ENCODE results near the gene TRIP10. TPM values are rescaled to one million over a fixed set of nuclear protein-coding genes. Genes with fewer than 3 reads are reported as not detected.

The TRIP10 gene
- polyA plus RNA-seq, 1 donor: 61.3 TPM

GRCh38 chr19:6711605-6712004 is 27.9 kb upstream of the TRIP10 start:
- no peak for DNase-seq

DNA sequence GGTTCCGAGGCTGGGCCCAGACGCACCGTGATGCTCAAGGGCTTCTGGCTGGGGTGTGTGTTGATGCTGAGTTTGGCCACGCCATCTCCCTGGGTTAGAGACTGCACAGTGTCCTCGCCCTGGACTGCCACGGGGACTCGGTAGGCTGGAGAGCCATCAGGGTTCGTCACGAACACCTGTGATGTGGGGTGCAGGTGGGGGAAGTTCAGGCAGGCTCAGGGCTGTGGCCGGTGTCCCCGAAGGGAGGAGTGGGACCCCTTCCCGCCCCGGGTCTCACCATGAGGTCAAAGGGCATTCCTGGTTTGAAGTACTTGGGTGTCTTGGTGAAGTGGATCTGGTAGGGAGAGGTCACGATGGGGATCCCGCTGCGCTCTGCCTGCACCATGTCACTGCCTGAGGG is 27.2 kb upstream of the TRIP10 start:
- no peak for DNase-seq

GRCh38 chr19:6712692-6713670 is 26.5 kb upstream of the TRIP10 start:
- DNase-seq: no peak

DNA sequence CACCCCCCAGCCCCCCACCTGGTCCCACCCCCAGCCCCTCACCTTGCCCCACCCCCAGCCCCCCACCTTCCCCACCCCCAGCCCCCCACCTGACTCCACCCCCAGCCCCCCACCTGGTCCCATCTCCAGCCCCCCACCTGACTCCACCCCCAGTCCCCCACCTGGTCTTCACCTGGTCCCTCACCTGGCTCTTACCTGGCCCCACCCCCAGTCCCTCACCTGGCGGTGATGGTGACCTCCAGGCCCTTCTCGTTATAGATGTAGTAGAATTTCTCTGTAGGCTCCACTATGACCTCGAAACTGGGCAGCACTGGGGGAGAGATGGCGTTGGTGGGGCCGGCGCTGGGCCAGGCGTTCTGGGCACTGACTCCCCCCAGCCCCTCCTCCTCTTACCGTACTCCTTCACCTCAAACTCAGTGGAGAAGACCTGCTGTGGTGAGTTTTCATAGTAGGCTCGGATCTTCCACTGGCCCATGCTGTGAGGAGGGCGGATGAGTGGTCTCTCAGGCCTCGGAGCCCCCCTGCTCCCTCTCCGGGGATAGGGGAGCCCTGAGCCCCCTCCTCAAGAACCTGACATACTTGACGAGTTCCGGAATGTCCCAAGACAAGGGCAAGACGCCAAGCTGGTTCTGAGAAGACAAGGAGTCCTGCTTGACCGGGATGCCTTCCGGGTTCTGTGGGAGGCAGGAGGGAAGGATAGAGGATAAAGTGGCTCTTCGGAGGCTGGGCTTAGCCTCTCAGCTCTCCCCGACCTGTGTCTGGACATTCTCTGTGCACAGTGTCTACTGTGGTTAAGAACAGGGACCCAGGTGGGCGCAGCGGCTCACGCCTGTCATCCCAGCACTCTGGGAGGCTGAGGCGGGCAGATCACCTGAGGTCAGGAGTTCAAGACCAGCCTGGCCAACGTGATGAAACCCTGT is 25.4 kb upstream of the TRIP10 start:
- no peak for DNase-seq

DNA sequence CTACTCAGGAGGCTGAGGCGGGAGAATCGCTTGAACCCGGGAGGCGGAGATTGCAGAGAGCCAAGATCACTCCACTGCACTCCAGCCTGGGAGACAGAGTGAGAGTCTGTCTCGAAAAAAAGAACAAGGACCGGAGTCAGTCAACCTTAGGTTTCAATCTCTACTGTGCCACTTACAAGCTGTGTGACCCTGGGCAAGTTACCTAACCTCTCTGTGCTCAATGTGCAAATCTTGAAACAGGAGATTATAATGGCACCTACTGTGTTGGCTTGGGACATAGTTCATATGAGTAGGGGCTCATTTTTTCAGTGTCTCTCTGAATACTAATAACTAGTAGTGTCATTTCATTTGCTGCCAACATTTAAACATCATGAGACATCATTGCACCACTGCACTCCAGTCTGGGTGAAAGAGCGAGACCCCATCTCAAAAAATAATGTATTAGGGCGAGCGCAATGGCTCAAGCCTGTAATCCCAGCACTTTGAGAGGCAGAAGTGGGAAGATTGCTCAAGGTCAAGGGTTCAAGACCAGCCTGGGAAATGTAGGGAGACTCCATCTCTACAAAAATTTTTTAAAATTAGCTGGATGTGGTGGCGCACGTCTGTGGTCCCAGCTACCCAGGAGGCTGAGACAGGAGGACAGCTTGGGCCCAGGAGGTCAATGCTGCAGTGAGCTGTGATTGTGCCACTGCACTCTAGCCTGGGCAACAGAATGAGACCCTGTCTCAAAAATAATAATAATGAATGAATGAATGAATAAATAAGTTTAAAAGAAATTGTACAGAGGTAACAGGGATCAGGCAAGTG is 24.5 kb upstream of the TRIP10 start:
- DNase-seq: no peak

GRCh38 chr19:6716610-6716970 is 22.9 kb upstream of the TRIP10 start:
- no peak for DNase-seq

GRCh38 chr19:6717036-6717435 is 22.4 kb upstream of the TRIP10 start:
- no peak for DNase-seq

GRCh38 chr19:6717441-6717971 is 22.0 kb upstream of the TRIP10 start:
- DNase-seq: no peak

DNA sequence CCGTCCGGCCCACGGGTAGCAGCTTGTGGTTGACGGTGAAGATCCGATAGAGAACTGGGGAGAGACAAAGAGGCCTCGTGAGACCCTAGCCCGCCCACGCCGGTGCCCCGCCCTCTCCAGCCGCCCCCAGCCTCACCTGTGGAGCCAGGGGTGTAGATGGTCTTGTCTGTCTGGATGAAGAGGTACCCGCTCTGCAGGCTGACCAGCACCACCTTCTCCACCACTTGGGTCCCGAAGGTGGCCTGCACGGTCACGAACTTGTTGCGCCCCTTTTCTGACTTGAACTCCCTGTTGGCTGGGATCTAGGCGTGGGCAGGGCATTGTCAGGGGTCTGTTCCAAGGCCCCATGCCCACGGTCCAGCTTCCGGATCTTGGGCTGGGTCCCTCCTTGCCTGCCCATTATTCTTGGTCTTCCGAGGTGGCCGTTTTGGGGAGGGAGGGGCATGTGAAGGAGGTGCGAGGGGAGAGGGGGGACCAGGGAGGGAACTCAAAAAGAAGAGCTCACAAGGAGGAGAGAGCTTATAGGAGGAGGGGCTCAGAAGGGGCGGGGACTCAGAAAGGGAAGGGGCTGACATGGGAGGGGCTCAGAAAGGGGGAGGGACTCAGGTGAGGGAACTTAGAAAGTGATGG is 21.3 kb upstream of the TRIP10 start:
- DNase-seq: no peak

- no peak for DNase-seq
Measured at GRCh38 chr19:6718741-6719539, 20.5 kb upstream of the TRIP10 start.

DNA sequence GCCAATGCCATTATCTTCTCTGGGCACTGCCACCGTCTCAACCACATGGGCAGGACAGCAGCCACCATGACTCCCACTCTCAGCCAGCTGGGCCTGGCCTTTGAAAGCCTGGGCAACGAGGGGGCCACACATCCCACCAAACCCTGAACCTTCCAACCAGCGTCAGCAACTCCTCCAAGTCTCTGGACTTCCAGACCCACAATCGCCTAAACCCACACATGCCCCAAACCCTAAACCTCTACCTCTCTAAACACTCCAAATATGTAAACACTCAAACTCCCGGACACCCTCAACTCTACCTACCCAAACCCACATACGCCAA is 20.0 kb upstream of the TRIP10 start:
- DNase-seq: no peak

DNA sequence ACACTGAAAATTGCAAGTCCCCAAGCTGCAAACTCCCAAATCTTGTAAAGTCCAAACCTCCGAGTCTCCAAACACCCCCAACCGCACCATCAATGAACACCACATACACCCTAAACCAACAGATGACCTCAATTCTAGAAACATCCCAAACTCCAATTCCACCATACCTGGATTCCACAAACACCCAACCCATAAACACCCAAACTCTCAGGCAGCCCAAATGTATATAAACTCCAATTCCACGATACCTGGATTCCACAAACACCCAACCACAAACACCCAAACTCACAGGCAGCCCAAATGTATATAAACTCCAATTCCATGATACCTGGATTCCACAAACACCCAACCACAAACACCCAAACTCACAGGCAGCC is 19.5 kb upstream of the TRIP10 start:
- DNase-seq: no peak

DNA sequence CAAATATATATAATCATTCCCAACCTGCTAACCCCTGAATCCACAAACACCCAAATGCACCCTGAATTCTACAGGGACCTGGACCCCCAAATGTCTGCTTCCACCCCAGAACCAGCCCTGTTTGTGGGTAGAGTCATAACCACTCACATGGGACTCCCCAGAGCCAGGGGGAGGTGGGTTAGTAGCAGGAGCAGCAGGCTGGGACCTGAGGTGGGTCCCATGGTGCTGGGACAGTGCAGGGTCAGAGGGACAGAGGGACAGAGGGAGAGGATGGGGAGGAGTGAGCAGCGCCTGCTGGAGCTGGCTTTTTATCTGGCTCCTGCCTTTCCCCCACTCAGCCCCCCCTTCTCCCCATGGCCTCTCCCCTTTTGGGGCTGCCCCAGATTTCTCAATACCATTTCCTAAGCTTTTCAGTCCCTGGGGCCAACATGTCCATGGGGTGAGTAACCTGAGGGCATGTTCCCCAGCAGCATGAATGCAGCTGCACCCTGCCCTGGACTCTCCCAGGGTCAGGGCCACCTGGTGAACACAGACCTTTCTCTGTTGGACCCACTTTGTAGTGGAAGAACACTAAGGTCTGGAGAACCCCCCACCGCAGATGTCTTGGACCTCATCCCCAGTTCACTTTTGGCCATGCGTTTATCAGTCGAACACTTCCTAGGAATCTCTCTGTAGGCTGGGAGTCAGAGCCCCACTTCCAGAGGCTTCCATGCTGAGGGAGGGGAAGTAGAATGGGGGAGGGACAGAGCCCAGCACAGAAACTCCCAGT is 18.9 kb upstream of the TRIP10 start, which contains the start of gene C3:
Gene C3, minus strand, starts transcription at position 282 of the 769 bp plus-strand sequence. Its CDS starts 61 bp downstream, at position 221.
- DNase-seq: no peak

GRCh38 chr19:6721138-6721474 is 18.4 kb upstream of the TRIP10 start:
- DNase-seq: no peak

- DNase-seq: no peak
Measured at GRCh38 chr19:6721773-6722172, 17.7 kb upstream of the TRIP10 start.

DNA sequence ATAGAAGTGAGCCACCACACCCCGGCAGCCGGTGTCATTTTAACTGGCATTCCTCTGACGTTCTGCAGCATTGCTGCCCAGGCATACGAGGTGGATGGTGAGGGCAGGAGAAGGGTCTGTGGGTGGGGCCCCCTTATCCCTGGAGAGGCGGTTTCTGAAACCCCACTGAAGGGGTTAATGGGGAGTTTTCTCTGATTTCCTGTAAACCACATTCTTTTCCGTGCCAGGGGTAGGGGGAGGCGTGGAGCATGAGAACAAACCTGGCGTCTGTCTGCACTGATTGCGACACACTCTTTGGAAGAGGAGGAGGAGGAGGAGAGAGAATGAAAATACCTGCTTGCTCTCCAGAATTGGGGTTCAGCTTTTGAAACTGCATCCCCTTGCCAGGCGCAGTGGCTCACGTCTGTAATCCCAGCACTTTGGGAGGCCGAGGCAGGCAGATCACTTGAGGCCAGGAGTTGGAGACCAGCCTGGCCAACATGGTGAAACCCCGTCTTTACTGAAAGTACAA is 16.3 kb upstream of the TRIP10 start:
- DNase-seq: no peak

GRCh38 chr19:6723738-6724137 is 15.7 kb upstream of the TRIP10 start:
- DNase-seq: no peak

DNA sequence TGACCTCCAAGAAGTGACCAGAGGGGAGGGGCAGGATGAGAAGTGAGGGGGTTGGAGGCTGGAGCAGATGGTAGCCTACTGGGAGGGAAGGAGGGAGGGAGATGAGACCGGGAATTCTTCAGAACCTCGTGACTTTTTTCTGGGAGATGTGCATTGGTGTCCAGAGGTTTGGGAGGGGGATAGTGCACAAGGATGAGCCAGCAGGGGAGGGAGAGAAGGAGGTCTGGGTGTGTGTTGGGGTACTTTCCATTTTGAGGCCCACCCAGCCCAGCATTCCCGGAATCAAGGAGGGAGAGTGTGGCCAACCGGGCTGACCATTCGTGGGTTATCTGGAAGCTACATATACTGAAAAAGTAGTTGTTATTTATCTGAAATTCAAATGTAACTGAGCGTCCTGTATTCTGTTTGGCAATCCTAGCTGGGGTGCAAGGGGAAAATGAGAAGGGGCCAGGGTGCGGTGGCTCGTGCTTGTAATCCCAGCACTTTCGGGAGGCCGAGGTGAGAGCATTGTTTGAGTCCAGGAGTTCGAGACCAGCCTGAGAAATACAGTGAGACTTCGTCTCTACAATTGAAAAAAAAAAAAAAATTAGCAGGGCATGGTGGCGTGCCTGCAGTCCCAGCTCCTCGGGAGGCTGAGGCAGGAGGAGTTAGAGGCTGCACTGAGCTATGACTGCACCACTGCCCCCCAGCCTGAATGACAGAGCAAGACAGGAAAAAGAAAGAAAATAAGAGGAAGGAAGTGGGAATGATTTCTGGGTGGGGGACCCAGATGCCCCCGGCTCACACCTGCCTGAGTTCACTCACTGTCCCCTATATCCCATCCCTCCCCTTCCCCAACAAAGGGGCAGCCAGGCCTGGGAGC is 14.6 kb upstream of the TRIP10 start:
- no peak for DNase-seq
